D721Med (cell line): ENCODE data around the gene MTERF4.

Experiments used
- DNase-seq: peaks from one replicate; pipeline ENCODE4 v3.0.0; 2011; ENCODE audit warnings: low spot score; ENCODE audit not compliant: insufficient read length
- FAIRE-seq: peaks from 2 replicates; lab custom pipeline; 2011; peaks lifted over from hg19 to GRCh38; lab: Jason Lieb, UNC
- CTCF ChIP-seq: IDR thresholded peaks from 2 replicates; pipeline ENCODE4 v1.5.1; 2012; ENCODE audit warnings: mild to moderate bottlenecking, control low read depth; ENCODE audit not compliant: insufficient read depth; ENCODE audit errors: missing control alignments

Gene MTERF4

GRCh38 chr2:241092677-241093076, 9.4 kb downstream of the MTERF4 start:
- DNase-seq (no peak), FAIRE-seq (no peak)
- TF ChIP-seq CTCF, result no peak

GRCh38 chr2:241091734-241092445, 10.2 kb downstream of the MTERF4 start:
- TF ChIP-seq CTCF, result no peak
- DNase-seq, result no peak
- FAIRE-seq, result no peak

GRCh38 chr2:241091201-241091600, 10.9 kb downstream of the MTERF4 start:
- TF ChIP-seq CTCF, result no peak
- no peak for FAIRE-seq
- DNase-seq, result no peak

- TF ChIP-seq CTCF, result no peak
- DNase-seq, result no peak
- no peak for FAIRE-seq
Observed at GRCh38 chr2:241088791-241089732, 13.0 kb downstream of the MTERF4 start.

- FAIRE-seq, result no peak
- no peak for TF ChIP-seq CTCF
- no peak for DNase-seq
Observed at GRCh38 chr2:241088376-241088775, 13.7 kb downstream of the MTERF4 start.

DNA sequence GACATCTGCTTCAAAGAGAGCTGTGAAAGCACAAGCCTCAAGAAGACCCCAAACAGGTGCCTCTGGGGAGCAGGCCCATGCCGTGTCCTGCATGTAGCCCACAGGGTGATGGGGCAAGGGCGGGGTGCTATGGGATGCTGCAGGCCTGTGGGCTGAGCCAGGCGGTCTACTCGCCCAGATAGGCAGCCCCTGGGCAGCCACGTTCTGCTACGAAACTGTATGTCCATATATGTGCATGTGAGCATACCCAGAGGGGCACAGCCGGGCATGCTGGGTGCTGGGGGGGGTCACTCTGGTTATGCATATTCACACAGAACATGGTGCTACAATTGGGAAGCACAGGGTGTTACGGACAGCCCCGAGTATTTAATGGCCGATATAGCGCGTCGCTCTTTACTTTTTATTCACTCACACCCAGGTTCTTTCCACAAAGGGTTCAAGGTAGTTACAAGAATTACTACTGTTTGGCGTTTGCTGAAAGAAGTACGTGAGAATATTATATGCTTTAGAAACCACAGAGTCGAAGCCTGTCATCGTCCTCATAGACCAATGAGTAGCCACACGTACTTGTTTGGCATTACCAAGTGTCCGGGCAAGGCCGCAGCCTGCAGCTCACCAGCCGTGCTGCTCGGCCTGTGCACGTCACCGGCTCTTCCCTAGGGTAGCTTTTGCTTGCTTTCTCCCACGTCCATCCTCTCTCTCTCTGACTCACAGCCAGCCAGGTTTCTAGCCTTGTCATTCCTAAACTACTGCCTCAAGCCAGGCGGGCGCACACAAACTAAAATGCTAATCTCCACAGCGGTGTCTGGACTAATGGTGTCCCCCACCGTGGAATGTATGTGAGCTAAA, 14.4 kb downstream of the MTERF4 start:
- TF ChIP-seq CTCF, result no peak
- no peak for DNase-seq
- FAIRE-seq, result no peak
